NCI-H774 (cell line): Measurements from ENCODE around the gene TMEM222.

Experiments used
- DNase-seq: peaks from one replicate; lab custom pipeline; 2025; lab: John Stamatoyannopoulos, UW

Gene TMEM222

DNA sequence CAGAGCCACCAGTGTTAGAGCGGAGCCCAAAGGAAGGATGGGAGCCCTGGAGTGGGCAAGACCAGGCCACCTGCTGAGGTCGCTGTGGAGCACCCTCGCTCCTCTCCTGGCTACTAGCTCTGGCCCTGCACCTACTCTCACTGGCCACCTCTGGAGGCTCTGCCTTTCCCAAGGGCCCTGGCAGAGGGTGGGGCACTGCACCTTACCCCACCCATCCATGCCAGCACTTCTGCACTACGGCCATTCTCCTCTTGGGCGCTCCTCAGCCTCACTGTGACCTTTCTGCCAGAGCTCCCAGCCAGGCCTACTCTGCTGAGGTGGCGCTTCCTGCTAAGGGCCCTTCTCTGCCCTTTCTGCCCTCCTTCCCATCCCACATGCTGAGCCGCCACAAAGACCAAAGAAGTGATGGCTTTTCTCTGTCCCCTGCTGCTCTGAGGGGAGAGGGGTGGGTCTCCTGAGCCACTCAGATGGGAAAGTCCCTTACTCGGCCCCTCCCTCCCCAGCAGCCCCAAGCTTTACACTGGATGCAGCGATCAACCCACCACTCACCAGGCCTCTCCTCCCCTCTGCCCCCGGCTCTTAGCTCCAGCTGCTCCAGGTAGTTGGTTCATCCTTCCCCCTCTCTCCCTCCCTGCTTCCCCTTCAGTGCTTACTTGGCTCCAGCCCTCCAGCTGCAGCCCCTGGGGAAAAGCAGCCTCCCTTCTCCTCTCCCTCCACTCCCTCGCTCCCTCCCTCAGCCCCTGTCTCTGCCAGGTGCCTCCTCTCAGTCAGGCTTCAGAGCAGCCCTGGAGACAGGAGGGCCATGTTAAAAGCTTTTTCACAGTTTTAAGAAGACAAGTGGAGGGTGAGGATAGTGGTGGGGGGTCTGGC, 14.8 kb upstream of the TMEM222 start:
- DNase-seq, result no peak

DNA sequence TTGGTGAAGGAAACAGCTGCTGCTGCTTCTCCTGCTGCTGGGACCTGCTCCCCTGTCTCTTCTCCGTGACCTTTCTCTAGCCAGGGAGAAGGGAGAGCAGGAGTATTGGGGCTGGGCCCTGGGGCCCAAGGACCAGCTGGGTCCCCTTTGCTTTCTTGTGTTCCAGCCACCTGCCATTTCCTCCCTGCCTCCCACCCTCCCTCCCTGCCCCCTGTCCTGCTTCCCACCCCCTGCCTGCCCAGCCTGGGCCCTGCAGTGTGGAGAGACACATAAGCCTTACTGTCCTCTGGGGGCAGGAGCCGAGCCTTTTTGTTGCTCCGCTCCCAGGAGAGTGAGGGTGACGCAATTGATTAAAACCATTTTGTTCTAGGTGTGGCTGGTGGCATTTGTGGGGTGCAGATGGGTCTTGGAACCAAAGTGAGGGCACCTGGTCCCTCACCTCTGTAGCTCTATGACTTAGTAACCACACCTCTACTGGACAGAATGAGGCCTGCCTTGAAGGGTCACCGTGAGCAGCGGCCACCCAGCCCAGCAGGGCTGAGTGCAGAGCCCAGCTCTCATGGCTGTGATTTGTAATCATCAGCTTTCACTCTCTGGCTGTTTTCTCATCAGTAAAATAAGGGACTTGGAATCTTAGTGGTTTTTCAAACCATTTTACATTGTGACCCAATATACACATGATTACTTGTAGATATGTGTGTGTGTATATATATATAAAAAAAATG, 13.9 kb upstream of the TMEM222 start:
- no peak for DNase-seq

DNA sequence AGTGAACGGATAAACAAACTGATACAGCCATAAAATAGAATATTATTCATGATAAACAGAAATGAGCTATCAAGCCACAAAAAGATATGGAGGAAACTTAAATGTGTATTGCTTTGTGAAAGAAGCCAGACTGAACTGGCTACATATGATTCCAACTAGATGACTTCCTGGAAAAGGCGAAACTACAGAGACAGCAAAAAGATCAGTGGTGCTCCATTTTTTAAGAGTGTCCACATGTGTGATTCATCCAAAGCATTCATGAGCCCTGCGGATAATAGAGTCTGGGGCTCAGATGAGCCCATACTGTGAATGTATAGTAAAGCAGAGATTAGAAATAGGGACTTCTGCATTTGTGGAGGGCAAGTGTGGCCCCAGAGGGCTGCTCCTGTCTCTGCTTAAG, 7.8 kb upstream of the TMEM222 start:
- DNase-seq, result no peak

DNA sequence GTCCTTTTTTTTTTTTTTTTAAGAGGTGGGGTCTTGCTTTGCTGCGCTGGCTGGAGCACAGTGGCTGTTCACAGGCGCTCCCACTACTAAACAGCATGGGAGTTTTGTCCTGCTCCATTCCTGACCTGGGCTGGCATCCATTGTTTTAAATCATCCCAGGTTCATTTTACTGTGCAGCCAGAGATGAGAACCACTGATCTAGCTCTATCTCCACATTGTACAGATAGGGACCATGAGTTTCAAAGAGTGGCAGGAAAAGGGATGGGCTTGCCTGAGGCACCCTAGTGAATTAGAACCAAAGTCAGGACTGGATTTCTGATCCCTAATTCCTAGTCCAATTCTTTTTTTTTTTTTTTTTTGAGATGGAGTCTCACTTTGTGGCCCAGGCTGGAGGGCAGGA, 7.2 kb upstream of the TMEM222 start:
- DNase-seq, result no peak

DNA sequence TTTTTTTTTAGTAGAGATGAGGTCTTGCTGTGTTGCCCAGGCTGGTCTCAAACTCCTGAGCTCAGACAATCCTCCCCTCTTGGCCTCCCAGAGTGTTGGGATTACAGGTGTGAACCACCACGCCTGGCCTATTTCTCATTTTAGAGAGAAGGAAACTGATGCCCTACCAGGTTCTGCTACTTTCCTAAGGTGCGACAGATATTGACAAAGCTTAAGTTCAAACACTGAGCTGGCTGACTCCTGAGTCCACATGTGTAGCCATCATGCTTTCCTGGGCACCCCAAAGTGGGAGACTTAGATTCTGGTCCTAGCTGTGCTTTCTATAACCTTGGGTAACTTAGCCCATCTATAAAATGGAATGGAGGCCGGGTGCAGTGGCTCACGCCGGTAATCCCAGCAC, 5.1 kb upstream of the TMEM222 start:
- no peak for DNase-seq

DNA sequence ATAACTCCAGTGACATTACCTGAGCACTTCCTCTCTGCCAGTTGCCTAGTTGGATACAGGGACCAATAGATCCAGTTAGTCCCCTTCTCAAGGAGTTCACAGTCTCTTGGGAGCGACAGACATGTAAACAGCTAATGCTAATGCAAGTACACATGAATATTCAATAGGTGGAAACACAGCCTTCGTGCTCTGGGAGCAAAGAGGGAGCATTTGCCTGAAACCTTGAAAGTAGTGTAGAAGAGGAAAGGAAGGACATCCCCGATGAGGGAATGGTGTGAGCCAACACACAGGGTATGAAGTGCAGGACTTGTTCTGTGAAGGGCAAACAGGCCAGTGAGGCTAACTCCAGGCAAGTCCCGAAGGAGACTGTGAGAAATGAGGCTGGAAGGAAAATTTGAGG, 3.8 kb upstream of the TMEM222 start:
- no peak for DNase-seq

DNA sequence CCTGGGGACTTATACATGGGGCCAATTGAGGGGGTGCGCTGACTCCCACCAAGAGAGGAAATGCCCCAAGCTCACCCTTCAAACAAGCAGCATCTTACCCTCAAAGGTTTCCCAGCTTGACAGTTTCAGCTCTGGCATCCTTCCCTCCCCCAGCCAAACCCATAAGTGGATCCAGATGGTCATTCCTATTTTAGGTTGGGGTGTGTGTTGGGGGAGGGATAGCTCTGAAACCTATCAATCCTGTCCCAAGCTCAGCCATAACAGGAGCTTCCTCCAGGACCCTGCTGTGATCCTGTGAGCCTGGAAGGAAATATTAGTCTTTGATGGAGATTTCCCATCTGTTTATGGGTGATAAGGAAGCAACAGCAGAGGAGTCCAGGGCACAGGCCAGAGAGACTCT, 3.4 kb upstream of the TMEM222 start:
- DNase-seq, result no peak

DNA sequence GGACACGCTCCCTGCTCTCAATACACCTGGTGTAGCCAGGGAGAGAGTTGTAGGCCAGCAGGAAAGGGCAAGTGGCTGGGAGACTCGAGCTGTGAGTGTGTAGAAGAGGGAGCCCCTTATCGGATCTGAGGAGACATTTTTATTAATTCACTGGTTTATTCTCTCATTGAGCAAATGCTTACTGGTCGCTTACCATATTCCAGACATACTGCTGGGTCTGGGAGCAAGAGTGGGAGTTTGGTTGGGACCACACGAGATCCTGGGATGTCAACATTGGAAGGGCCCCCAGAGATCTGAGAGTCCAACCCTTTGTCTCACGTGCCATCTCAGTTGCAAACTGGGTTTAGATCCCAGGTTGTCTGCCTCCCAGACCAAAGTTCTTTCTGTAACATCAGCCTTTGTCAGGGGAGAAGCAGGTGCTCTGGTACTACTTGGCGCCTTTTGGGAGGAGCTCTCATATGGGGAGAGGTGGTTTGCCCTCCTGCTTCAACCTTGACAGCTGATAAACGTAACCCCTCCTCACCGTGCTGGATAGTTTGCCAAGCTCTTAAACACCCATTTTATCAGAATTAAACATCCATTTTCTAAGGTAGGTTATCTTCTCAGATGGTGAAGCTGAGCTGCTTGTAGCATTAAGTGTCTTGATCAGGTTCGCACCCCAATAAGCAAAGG, 742 bp downstream of the TMEM222 start:
- DNase-seq, result no peak

DNA sequence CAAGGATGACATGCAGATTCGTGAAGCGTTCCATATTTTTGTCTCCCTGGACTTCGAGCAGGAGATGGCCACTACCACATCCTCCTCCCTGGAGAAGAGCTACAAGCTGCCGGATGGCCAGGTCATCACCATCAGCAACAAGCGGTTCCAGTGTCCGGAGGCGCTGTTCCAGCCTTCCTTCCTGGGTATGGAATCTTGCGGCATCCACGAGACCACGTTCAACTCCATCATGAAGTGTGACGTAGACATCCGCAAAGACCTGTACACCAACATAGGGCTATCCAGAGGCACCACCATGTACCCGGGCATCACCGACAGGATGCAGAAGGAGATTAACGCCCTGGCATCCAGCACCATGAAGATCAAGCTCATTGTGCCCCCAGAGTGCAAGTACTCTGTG, 3.3 kb downstream of the TMEM222 start:
- no peak for DNase-seq

DNA sequence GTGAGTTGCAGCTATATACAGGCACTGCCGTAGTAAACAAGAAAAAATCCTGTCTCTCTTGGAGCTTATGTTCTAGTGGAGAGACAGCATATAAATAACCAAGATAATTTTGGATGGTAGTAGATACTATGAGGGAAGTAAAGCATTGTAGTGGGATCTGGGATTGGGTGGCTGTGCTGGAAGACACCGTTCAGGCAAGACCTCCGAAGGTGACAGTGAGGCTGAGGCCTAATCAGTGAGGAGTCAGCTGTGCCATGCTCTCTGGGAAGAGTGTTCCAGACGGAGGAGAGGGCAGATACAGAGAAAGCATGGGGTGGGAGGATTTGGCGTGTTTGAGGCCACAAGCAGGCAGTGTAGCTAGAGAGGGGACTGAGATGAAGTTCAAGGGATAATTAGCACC, 6.0 kb downstream of the TMEM222 start:
- no peak for DNase-seq

DNA sequence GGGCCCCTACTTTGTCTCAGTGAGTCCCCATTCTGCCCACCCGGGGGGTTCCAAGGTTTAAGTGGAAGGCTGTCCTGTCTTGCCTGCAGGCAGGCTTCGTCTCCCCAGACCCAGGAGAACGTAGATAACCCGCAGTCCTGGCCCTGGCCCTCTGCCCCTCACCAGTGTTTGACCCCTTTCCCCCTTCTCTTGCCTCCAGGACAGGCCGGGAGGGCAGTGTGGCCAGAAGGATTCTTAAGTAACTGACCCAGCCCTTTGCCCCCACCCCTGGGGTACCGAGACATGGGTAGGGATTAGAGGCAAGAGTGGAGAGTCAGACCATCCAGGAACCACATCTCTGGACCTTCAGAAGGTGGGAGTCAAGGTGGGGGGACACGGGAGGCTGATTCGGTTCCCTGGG, 8.8 kb downstream of the TMEM222 start:
- DNase-seq, result no peak

DNA sequence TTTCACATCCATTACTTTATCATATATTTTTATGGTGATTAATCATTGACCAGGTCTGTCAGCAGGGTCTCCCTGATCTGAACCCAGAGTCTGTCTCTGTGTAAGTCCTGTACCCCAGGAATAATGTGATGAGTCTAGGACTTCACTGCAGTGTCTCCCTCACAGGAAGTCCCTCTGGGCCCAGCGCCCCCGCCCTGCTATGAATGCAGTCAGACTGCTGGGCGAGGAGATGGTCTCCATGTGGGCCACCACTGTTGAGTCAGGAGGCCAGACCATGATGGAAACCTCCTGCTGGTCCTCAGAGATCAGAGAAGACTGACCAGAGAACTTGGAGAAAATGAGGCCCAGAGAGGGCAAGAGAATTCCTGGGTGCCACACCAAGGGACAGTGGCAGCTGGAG, 9.5 kb downstream of the TMEM222 start:
- DNase-seq, result no peak

DNA sequence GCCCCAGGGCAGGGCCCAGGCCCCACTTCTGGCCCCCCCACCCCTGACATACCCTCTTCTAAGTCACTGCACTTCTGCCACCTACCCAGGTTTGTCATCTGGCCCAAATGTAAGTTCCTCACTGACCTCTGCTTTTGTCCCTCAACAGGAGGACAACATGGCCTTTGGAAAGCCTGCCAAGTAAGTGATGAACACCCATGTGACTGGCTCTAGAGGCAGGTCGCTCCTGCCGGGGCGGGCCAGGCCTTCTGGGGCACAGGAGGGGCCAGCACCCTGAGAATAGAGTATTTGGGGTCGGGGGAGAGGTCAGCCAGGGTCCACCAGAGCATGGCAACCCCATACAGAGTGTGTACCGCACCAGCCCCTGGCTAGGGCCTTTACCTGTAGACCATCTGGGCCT, 10.0 kb downstream of the TMEM222 start:
- DNase-seq, result no peak

DNA sequence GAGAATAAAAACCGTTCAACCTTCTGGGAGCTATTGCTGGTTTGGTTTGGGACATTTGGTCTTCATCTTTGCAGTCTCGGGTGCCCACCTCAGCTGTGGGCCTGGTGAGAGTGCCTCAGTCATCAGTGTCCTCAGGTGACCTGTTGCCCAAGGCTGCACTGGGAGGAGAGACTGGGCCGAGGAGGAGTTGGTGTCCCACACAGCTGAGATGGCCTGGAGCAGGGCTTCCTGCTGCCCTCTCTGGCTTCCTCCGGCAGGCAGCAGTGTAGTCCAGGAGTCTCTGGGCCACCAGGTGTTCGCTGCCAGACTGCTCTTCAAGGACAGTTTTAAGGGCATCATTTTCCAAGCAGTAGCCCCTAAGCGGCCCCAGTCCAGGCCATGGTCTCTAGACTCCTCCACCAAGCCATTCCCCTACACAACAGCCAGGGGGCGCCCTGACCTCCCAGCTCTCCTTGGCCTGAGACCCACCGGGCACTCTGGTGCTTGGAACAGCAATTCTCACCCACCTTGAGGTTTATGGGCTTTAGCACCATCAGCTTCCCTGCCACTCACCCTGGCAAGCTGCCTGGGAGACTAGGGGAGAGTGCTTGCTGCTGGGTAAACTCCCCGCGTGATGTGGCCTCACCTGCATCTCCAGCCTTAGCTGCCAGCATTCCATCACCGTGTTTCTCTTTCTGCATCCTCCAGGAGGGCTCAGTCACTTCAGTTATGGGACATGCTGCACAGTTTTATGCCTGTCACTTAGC, 10.7 kb downstream of the TMEM222 start:
- no peak for DNase-seq

DNA sequence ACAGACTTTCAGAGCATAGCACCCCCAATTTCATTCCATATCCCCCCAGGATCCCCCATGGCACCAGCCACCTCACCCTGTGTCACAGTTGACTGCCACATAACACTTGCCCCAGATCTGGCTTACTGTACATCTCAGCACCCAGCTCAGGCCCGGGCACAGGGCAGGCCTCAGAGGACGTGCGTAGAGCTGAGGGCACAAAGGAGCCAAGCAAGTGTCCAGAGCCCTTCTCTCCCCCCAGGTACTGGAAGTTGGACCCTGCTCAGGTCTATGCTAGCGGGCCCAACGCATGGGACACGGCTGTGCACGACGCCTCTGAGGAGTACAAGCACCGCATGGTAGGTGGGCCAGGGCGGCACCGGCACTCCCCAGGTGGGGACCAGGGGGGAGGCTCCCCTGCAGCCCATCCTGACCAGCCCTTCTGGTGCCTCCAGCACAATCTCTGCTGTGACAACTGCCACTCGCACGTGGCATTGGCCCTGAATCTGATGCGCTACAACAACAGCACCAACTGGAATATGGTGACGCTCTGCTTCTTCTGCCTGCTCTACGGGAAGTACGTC, 11.8 kb downstream of the TMEM222 start:
- no peak for DNase-seq

DNA sequence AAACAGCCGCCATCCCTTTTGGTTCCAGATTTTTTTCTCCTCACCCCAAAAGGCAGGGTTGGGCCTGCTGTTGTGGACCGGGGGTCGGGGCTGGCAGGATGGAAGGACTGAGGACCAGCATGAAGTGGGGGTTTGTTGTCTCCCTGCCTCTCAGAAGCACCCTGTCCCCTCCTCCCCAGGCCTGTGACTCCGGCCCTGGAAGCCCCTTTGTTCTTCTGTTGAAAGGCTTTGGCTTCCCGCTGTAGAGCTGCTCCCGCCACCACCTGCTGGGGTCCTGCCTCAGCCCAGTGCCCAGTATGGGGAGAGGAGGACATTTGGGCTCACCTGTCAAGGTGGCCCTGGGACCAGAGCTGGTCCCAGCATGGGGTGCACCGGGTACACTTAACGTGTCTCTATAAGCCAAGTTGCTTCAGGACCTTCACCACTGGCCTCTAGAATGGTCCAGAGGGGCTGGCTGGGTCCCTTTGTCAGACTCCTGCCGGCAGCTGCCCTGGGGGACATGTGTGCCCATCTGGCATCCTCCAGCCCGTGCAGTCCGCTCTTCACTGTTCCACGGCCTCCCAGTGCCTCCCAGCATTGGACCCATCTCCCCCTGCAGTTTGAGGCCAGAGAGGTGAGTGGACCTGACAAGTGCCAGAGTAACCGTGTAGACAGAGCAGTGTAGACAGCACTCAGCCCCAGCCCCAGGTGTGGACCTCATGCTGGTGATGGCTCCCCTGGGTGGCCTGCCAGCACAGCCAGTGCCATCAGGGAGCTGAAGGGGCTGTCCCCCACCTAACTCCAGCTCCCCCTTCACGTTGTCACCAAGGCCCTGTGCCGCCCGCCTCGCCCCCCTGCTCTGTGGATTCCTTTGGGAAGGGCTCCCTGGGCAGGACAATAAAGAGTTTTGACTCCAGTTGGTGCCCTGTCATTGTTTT, 13.8 kb downstream of the TMEM222 start:
- DNase-seq, result no peak

DNA sequence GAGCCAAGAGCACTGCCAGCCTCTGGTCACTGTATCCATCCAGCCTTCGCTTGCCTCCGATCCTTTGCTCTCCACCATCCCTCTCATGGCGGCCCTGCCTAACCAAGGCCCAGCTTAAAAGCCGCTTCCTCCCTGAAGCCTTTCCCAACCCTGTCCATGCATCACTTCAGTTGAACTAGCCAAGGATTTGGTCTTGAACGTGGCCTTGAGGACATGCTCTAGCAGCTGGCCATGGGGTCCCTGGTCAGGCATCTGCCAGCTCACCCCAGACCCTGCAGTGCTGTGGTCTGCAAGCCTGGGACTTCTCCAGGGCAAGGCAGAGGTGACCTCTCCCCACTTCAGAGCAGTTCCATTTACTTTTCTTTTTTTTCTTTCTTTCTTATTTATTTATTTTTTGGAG, 14.8 kb downstream of the TMEM222 start:
- DNase-seq, result no peak

DNA sequence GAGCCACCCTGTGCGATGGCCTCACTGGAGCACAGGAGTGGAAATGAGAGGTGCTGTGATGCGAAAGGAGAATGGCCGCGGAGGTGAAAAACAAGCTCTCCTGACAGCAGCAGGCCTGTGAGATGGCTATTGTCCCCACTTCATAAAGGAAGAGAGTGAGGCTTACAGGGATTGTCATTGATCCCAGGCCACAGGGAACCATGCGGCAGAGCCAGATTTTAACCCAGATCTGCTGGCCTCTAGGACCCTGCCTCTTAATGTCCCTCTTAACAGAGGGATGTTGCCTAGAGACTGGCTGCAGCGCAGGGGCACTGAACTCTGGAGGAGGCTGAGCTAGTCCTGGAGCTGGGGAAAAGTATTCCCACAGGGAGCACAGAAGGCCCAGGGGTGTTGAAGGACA, 16.8 kb downstream of the TMEM222 start:
- DNase-seq, result no peak

DNA sequence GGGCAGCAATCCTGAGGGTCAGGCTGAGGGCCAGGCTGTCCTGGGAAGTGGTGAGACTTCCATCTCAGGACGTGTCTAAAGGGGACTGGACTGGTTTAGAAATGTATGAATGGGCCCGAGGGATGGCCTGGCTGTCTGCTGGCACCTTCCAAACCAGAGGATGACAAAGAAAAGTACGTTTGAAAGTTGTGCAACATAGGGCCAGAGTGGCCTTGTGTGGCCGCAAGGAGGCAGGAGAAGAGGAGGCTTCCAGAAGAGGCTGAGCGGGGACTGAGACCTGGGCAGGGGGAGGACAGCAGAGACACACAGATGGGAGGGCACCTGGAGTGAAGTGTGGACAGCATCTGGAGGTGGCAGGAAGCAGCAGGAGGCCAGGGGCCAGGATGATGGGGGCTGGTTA, 17.2 kb downstream of the TMEM222 start:
- DNase-seq, result no peak

DNA sequence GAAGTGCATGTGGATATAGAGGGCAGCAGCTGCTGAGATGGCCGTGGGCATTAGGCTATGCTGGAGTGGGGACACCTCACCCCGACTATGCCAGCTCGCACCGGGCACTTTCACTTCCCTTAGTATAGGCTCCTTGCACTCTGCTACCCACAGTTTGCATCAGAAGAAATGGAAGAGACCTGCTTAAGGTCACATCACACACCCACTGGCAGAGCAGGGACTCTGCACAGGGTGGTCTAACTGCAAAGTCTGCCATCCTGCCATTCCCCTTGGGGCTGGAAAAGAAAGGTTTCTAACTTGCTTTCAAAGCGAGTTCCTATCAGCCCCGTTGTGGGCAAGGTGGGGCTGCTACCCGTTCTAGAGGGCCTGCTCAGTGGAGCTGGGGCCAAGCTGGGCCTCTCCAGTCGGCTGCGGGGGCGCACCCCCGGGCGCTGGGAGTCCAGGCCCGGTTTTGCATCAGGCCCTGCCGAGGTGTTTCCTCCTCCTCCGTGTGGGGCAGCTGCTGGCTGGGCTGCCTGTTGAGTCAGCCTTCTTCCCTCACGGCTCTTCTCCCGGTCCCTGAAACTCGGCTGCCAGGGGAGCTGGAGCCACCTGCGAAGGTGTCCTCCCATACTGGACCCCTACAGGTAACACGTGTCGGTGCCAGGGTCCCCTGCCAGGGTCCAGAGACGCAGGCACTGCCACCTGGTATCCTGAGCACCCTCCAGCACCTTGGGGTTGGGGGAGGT, 19.7 kb downstream of the TMEM222 start, which contains the start of gene SYTL1:
Gene SYTL1 (plus strand): TSS at position 498 of the 728 bp plus-strand sequence. CDS start 3,313 bp downstream, outside the sequence.
- DNase-seq, result peak; percentile 1
